Type B pancreatic cell (in vitro differentiated cells): ENCODE measurements around the gene PBX4. TPM values are rescaled to one million over a fixed set of nuclear protein-coding genes. Genes with fewer than 3 reads are reported as not detected.

Experiments
- DNase-seq: peaks from one replicate; pipeline ENCODE4 v3.0.0; 2021; ENCODE audit warnings: mixed read lengths; ENCODE audit not compliant: unreplicated experiment; ENCODE audit errors: extremely low spot score
- H3K27ac Mint-ChIP-seq: 2 replicates; pipeline ENCODE4 v1.8.0; 2021; ENCODE audit warnings: mild to moderate bottlenecking, mixed read lengths
- H3K27me3 Mint-ChIP-seq: 2 replicates; pipeline ENCODE4 v1.8.0; 2021; ENCODE audit warnings: mixed read lengths
- H3K36me3 Mint-ChIP-seq: 2 replicates; pipeline ENCODE4 v1.8.0; 2021; ENCODE audit warnings: mixed read lengths
- H3K4me1 Mint-ChIP-seq: one replicate; pipeline ENCODE4 v1.8.0; 2021; ENCODE audit warnings: mixed read lengths; ENCODE audit not compliant: unreplicated experiment
- H3K4me3 Mint-ChIP-seq: 2 replicates; pipeline ENCODE4 v1.8.0; 2021; ENCODE audit warnings: mild to moderate bottlenecking, mixed read lengths
- H3K9me3 Mint-ChIP-seq: 2 replicates; pipeline ENCODE4 v1.8.0; 2021; ENCODE audit warnings: mixed read lengths
- total RNA-seq: library from RNA; stranded (reverse); gene quantifications from 2 replicates; pipeline ENCODE4 v1.2.1, GENCODE V29; 2021; ENCODE audit warnings: low replicate concordance
- TF ChIP-seq, protein P1 (sequence below): fragments of 200-600 bp; sonication (generic); conservative IDR thresholded peaks from 2 replicates; pipeline ENCODE4 v1.5.0; 2021; ENCODE audit warnings: antibody characterized with exemption, mild to moderate bottlenecking

PBX4 gene
- total RNA-seq, 1 donor from 2014 or later = 10.9 TPM

DNA sequence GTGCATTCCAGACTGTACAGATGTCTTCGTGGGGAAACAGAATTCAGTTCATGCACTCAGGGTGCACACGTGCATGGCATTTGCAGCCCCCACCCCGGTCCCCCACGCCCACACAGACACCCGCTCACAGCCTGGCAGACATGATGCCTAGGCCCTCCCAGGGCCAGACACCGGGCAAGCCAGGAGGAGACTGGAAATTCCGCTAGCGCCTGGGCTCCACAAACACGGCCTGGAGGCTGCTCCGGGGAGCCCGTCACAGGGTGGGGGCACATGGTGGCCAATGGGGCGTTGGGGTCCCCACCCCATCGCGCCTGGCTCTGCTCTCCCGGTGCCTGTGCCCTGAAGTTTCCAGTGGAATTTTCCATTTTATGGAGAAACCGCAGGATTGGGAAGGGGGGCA is 76.9 kb downstream of the PBX4 start:
- Mint-ChIP-seq H3K9me3 (no peaks in the 10 kb centered on the region), H3K27ac (no peak overlapping the region)

DNA sequence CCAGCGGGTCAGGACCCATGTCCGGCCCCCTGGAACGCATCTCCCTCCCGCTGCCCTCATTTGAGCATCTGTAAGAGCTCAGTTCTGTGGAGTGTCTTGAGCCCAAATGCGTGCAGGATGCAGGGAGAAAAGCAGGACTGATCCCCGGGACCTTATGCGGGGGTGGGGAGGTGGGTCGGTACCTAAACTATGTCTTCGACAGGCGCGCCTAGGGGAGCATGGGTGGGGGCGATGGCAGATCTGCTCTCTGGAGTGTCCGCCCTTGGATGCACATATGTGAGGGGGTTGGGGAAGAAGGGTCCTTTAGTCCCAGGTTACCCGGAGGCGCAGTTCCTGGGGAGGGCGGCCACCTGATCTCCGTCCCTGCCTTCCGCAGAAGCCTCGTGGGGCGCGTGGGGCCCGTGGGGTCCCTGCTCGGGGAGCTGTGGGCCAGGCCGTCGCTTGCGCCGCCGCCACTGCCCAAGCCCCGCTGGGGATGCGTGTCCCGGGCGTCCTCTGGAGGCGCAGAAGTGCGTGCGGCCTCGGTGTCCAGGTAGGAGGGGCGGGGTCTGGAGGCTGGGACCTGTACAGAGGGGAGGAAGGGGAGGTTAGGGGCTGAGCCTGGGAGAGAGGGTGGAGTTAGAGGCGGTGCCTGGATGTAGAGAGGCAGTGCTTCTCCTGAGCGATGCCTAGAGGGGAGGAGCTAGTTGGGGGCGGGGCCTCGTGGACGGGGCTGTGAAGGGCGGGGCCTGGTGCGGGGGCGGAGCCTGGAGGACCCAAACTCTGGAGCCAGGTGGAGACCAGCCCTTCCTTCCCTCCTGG is 77.6 kb downstream of the PBX4 start:
- peaks cover 5% of the 10 kb centered on the region for H3K4me1 Mint-ChIP-seq
- no peaks in the 10 kb centered on the region for H3K36me3 Mint-ChIP-seq
- TF ChIP-seq, protein P1, sequence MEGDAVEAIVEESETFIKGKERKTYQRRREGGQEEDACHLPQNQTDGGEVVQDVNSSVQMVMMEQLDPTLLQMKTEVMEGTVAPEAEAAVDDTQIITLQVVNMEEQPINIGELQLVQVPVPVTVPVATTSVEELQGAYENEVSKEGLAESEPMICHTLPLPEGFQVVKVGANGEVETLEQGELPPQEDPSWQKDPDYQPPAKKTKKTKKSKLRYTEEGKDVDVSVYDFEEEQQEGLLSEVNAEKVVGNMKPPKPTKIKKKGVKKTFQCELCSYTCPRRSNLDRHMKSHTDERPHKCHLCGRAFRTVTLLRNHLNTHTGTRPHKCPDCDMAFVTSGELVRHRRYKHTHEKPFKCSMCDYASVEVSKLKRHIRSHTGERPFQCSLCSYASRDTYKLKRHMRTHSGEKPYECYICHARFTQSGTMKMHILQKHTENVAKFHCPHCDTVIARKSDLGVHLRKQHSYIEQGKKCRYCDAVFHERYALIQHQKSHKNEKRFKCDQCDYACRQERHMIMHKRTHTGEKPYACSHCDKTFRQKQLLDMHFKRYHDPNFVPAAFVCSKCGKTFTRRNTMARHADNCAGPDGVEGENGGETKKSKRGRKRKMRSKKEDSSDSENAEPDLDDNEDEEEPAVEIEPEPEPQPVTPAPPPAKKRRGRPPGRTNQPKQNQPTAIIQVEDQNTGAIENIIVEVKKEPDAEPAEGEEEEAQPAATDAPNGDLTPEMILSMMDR = no peak
- DNase-seq = no peak
- peaks cover 15% of the 10 kb centered on the region for H3K27me3 Mint-ChIP-seq
- H3K9me3 Mint-ChIP-seq = no peaks in the 10 kb centered on the region
- H3K4me3 Mint-ChIP-seq = no peak overlapping the region
- H3K27ac Mint-ChIP-seq = no peak overlapping the region

More for the DNA sequence above, 76.9 kb downstream of the PBX4 start:
- Mint-ChIP-seq H3K36me3 (no peaks in the 10 kb centered on the region), H3K4me3 (no peak overlapping the region), H3K4me1 (peaks cover 5% of the 10 kb centered on the region), H3K27me3 (peaks cover 14% of the 10 kb centered on the region)
- TF ChIP-seq, protein P1 = no peak
- no peak for DNase-seq

DNA sequence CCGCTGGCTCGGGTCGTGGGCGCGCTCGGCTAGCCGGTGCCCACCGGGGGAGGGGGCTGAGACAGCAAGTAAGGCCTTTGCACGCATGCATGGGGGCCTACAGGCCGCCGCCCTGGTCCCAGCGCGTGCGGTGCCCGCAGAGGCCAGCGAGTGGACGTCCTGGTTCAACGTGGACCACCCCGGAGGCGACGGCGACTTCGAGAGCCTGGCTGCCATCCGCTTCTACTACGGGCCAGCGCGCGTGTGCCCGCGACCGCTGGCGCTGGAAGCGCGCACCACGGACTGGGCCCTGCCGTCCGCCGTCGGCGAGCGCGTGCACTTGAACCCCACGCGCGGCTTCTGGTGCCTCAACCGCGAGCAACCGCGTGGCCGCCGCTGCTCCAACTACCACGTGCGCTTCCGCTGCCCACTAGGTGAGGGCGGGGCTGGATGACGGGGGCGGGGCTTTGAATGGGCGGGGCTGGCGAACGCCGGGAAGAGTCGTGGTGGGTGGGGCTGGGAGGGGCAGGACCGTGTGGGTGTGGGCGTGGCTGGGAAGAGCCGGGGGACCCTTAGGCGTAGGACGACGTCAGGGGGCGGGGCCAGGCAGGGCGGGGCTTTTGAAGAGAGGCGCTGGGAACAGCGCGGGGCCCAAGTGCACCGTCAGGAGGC is 78.3 kb downstream of the PBX4 start:
- no peaks in the 10 kb centered on the region for H3K9me3 Mint-ChIP-seq
- TF ChIP-seq, protein P1 = no peak
- peaks cover 15% of the 10 kb centered on the region for H3K27me3 Mint-ChIP-seq
- no peaks in the 10 kb centered on the region for H3K36me3 Mint-ChIP-seq
- peaks cover 5% of the 10 kb centered on the region for H3K4me1 Mint-ChIP-seq
- DNase-seq = no peak
- no peak overlapping the region for H3K27ac Mint-ChIP-seq
- no peak overlapping the region for H3K4me3 Mint-ChIP-seq

DNA sequence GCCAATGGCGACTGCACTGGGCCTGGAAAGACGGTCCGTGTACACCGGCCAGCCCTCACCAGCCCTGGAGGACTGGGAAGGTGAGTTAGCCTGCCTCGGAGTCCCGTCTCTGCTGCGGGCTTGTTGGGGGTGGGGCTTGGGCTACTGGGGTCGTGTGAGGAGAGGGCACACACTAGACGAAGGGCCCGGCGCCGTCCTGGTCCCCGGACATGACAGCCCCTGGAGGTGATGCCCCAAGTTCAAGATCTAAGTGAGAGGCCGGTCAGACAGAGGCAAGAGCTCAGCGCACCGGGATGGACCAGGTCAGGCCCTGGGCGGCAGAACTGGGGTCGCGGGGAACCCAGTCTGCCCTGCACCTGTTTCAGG is 78.8 kb downstream of the PBX4 start:
- no peaks in the 10 kb centered on the region for H3K36me3 Mint-ChIP-seq
- H3K27me3 Mint-ChIP-seq = peaks cover 15% of the 10 kb centered on the region
- H3K9me3 Mint-ChIP-seq = no peaks in the 10 kb centered on the region
- no peak overlapping the region for H3K4me3 Mint-ChIP-seq
- no peak for DNase-seq
- H3K27ac Mint-ChIP-seq = no peak overlapping the region
- H3K4me1 Mint-ChIP-seq = peaks cover 5% of the 10 kb centered on the region
- TF ChIP-seq, protein P1 = no peak

DNA sequence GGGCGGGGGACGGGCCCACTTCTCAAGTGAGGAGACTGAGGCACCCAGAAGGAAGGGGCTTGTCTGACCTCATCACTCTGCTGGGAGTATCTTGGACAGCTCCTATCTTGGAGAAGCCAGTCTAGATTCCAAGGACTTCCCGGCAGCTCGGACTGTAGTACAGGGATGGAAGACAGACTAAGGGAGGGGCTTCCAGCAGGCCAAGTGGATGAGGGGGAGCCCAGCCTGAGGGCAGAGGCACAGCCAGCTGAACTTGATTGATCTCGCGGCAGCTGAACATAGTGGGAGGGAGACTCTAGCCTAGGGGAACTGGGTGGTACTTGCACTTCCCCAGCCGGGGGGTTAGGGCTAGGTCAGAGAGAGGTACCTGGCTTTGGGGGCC is 79.7 kb downstream of the PBX4 start:
- Mint-ChIP-seq H3K9me3 (no peaks in the 10 kb centered on the region), H3K27me3 (peaks cover 15% of the 10 kb centered on the region), H3K36me3 (no peaks in the 10 kb centered on the region), H3K27ac (peak overlapping the region; percentile 62), H3K4me3 (peak overlapping the region; percentile 80), H3K4me1 (peaks cover 10% of the 10 kb centered on the region)
- no peak for DNase-seq
- TF ChIP-seq, protein P1 = no peak
